ENCODE measurements around the gene TIMM8A.
"Not testable (repeated sequence)": the region's sequence is repeated elsewhere in the genome, so short reads cannot be mapped to it uniquely, and the experiment has no call there.

Gene TIMM8A

DNA sequence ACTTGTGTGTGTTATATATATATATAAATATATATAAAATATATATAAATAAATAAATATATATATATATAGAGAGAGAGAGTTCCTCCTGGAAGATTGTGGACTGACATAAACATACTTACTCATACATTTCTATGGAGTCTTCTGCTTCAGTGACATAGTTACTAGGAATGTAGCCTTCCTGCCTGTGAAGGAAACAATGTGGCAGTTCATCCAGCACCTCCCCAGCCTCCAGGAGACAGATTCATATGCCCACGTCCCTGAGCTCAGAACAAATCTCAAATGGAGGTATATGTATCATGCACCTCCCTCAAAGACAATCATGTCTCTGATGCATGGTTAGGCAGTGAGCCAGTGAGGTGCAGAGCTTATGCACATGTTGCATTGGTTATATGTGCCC, 11.4 kb upstream of the TIMM8A start:
- DNase-seq (ENCODE audit: low spot score): no peak

DNA sequence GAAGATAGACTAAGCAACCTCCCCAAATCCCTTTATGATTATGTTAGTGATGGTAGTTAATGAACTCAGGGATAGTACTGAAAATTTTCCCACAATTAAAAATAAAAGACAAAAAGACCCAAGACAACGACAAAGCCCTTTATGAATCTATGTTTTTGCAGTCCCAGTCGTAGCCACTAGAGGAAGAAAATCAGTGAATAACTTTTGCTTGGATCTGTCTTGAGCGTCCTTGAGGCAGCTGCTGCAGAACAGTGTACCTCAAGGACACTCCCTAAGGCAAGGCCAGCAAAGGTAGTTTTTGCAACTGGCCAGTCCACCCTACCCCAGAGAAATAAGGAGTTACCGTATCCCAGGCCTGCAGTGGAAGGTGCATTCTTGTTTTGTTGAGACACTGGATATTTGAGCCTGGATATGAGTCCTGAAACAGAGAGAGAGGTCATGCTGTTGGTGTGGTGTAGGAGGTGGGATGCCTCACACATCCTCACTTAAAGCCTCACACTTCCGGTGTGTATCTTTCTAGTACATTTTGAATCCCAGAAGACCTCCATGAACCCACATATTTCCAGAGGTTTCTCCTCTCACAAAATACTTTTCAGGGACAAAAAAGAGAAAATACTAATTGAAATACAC, 8.7 kb upstream of the TIMM8A start:
- DNase-seq (ENCODE audit: low spot score): no peak

DNA sequence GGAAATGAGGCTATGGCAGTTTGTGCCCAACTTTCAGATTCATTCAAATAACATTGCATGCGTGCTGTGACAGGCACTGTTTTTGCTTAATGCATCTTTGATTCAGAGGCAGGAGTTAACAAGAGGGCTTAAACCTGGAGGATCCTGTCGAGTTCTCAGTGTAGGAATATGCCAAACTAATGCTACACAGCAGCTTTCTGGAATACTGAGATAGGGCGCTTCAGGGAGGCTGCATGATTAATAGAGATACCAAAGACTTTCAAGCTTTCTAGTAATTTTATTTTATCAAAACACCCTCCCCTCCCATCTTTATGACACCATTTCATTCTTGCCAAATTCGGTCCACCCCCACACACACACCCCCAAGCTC, 636 bp upstream of the TIMM8A start:
- DNase-seq (ENCODE audit: low spot score): no peak

DNA sequence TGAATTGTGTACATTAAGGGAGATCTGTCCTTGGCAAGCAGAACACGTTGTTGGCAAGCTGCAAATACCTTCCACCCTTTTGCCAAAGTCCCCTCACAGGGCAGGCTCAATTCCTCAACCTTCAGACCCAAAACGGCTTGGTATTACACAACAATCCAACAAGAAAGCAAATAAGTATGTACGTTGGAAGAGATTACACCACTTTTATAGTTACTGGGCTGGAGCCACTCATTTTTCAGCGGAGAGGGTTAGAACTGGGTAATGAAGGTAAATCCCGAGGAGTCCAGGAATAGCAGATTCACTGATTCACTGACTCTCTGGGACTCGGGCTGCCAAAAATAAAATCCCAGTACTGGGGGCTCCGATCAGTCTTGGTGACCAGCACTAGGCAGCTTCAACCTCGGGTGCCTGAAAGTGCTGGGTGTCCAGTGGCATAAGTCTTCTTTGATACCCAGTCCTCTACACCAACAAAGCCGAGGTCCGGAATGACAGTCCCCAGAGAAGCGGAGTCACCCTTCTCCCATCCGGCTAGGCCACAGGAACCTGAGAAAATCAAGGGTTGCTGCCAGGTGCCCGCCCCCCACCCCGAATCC, 587 bp downstream of the TIMM8A start:
- DNase-seq (ENCODE audit: low spot score): peak; percentile 3

DNA sequence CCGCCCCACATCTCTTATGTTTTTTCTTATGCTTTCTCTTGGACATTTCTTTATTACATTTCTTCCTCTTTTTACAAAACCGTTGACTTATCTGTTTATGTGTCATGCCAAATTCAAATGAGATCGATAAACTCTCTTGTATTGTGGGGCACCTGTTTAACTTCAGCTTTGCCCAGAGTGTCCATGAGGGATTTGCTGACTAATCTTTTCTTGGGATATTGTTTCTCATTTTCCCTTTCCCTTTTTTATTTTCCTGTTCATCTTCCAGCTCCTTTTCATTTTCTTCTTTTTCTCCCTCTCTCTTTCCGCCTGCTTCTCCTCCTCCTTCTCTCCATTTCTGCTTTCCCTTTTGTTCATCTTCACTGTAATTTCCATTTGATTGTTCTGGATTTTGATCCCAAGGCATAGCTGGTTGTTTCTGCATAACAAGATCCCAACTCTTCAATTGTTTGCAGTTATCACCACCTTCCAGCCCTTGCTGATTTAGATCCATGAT, 10.7 kb downstream of the TIMM8A start:
- DNase-seq (ENCODE audit: low spot score): no peak

DNA sequence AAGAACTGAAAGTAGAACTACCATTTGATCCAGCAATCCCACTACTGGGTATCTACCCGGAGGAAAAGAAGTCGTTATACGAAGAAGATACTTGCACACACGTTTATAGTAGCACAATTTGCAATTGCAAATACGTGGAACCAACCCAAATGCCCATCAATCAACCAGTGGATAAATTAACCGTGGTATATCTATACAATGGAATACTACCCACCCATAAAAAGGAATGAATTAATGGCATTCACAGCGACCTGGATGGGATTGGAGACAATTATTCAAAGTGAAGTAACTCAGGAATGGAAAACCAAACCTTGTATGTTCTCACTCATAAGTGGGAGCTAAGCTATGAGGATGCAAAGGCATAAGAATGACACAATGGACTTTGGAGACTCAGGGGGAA, 14.2 kb downstream of the TIMM8A start:
- DNase-seq (ENCODE audit: low spot score): not testable (repeated sequence)

DNA sequence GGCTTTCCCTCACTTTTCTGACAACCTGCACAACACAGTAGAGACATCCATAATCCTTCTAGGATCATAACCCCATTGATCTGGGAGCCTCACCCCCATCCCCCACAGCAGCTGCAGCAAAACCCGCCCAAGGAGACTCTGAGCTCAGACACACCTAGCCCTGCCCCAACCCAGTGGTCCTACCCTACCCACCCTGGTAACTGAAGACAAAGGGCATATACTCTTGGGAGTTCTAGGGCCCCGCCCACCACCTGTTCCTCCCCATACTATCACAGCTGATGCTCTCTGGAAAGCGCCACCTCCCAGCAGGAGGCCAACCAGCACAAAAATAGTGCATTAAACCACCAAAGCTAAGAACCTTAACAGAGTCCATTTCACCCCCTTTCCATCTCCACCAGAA, 21.9 kb downstream of the TIMM8A start:
- DNase-seq (ENCODE audit: low spot score): not testable (repeated sequence)

DNA sequence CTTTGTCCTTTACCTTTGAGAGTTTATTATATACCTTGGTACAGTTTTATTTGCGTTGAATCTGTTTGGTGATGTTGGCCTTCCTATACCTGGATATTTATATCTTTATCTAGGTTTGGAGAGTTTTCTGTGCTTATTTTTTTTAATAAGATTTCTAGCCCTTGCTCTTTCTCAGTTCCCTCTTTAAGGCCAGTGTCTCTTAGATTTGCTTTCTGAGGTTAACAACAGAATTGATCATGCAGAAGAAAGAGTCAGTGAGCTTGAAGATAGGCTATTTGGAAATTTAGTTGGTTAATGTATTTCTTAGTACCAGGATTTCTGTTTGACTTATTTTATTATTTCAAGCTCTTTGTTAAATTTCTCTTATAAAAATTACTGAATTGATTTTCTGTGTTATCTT, 44.8 kb downstream of the TIMM8A start:
- DNase-seq (ENCODE audit: low spot score): no peak
